Neuronal stem cell (in vitro differentiated cells): ENCODE data around the gene YARS1.
A peak's percentile ranks its signal among the peaks of the same experiment; 100 is the strongest.

Experiments
- DNase-seq: peaks from one replicate; pipeline ENCODE4 v3.0.0-alpha.2; 2013; ENCODE audit warnings: low spot score
- H2AFZ ChIP-seq: one replicate; pipeline ENCODE4 v1.6.1; 2013; ENCODE audit warnings: mild to moderate bottlenecking, low read length, inconsistent platforms
- H2AK5ac ChIP-seq: 2 replicates; pipeline ENCODE4 v1.6.1; 2013; ENCODE audit warnings: low read depth, mild to moderate bottlenecking, inconsistent platforms, low read length, moderate library complexity, mixed read lengths
- H2BK120ac ChIP-seq: 2 replicates; pipeline ENCODE4 v1.6.1; 2013; ENCODE audit warnings: low read depth, mild to moderate bottlenecking, inconsistent platforms, low read length, moderate library complexity, mixed read lengths
- H2BK12ac ChIP-seq: one replicate; pipeline ENCODE4 v1.6.1; 2013; ENCODE audit warnings: low read length, inconsistent platforms
- H2BK15ac ChIP-seq: 2 replicates; pipeline ENCODE4 v1.6.1; 2013; ENCODE audit warnings: mild to moderate bottlenecking, low read length, inconsistent platforms, mixed read lengths
- H2BK5ac ChIP-seq: one replicate; pipeline ENCODE4 v1.6.1; 2013; ENCODE audit warnings: inconsistent platforms, mild to moderate bottlenecking, low read length, moderate library complexity
- H3K14ac ChIP-seq: one replicate; pipeline ENCODE4 v1.6.1; 2013; ENCODE audit warnings: low read length, inconsistent platforms
- H3K18ac ChIP-seq: 2 replicates; pipeline ENCODE4 v1.6.1; 2013; ENCODE audit warnings: low read length, inconsistent platforms
- H3K23ac ChIP-seq: 2 replicates; pipeline ENCODE4 v1.6.1; 2013; ENCODE audit warnings: low read depth, mild to moderate bottlenecking, mixed read lengths, low read length, inconsistent platforms; ENCODE audit not compliant: poor library complexity
- H3K27ac ChIP-seq: replicated peaks from 3 replicates; pipeline ENCODE4 v1.5.1; 2013; ENCODE audit warnings: low read length, inconsistent platforms
- H3K27me3 ChIP-seq, 3 experiments: 2 replicates each; pipeline ENCODE4 v1.6.1; 2013; ENCODE audit warnings: low read length in 3 of 3, mild to moderate bottlenecking in 2 of 3, inconsistent platforms in 1 of 3, low read depth in 1 of 3, mixed read lengths in 1 of 3, moderate library complexity in 1 of 3; ENCODE audit not compliant: control insufficient read depth in 3 of 3, insufficient read depth in 3 of 3
- H3K36me3 ChIP-seq, 2 donors: replicated peaks in 1 of 2; 2 replicates each; pipeline ENCODE4 v1.6.1; 2013; ENCODE audit warnings: low read length in 2 of 2; ENCODE audit not compliant: control insufficient read depth in 2 of 2, insufficient read depth in 2 of 2
- H3K4ac ChIP-seq: 2 replicates; pipeline ENCODE4 v1.6.1; 2013; ENCODE audit warnings: inconsistent platforms, mild to moderate bottlenecking, low read length, moderate library complexity
- H3K4me1 ChIP-seq, 2 donors: 1 replicate in 1 of 2; 2 replicates in 1 of 2; pipeline ENCODE4 v1.6.1; 2013; ENCODE audit warnings: low read length in 2 of 2, low read depth in 1 of 2; ENCODE audit not compliant: control insufficient read depth in 2 of 2, insufficient read depth in 1 of 2
- H3K4me2 ChIP-seq: one replicate; pipeline ENCODE4 v1.6.1; 2013; ENCODE audit warnings: mild to moderate bottlenecking, low read length, inconsistent platforms; ENCODE audit not compliant: insufficient read depth, poor library complexity, severe bottlenecking
- H3K4me3 ChIP-seq, 2 donors: 2 replicates each; pipeline ENCODE4 v1.5.1; 2013; ENCODE audit warnings: low read length in 2 of 2, mild to moderate bottlenecking in 2 of 2, inconsistent platforms in 1 of 2, moderate library complexity in 1 of 2
- H3K79me1 ChIP-seq: one replicate; pipeline ENCODE4 v1.6.1; 2013; ENCODE audit warnings: low read depth, mild to moderate bottlenecking, inconsistent platforms, low read length, moderate library complexity
- H3K9ac ChIP-seq: one replicate; pipeline ENCODE4 v1.6.1; 2013; ENCODE audit warnings: mild to moderate bottlenecking, low read depth, low read length, inconsistent platforms; ENCODE audit not compliant: poor library complexity
- H3K9me3 ChIP-seq, 2 donors: replicated peaks in 1 of 2; 2 replicates each; pipeline versions ENCODE3 to v1.6.1; 2013; ENCODE audit warnings: low read length in 2 of 2, mild to moderate bottlenecking in 2 of 2, inconsistent platforms in 1 of 2, low read depth in 1 of 2, mixed read lengths in 1 of 2, moderate library complexity in 1 of 2; ENCODE audit not compliant: control insufficient read depth in 2 of 2, insufficient read depth in 1 of 2
- H4K8ac ChIP-seq: one replicate; pipeline ENCODE4 v1.6.1; 2013; ENCODE audit warnings: low read depth, mild to moderate bottlenecking, inconsistent platforms, low read length, moderate library complexity
- H4K91ac ChIP-seq: one replicate; pipeline ENCODE4 v1.6.1; 2013; ENCODE audit warnings: low read length, low read depth, mild to moderate bottlenecking, inconsistent platforms; ENCODE audit not compliant: poor library complexity
- WGBS, 2 donors: extraction: QIAGEN DNeasy Blood & Tissue Kit; methylation state at CpG; one replicate each; pipeline ENCODE4 v1.1.7; 2013; ENCODE audit warnings: missing lambda C conversion rate in 2 of 2, mixed read lengths in 1 of 2; ENCODE audit not compliant: insufficient read length in 2 of 2, insufficient replicate concordance in 1 of 2; ENCODE audit errors: extremely low coverage in 2 of 2; 5-methylcytosine and 5-hydroxymethylcytosine counted together

The YARS1 gene

DNA sequence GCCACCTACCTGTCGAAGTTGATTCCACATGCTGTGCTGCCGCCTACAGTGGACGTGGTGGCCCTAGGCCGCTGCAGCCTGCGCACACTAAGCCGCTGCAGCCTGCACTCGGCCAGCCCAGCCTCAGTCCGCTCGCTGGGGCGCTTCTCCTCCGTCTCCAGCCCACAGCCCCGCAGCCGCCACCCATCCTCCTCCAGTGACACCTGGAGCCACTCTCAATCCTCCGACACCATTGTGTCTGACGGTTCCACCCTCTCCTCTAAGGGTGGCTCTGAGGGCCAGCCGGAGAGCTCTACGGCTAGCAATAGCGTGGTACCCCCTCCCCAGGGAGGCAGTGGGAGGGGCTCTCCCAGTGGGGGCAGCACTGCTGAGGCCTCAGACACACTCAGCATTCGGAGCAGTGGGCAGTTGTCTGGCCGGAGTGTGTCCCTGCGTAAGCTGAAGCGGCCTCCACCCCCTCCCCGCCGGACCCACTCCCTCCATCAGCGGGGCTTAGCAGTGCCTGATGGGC, 46.9 kb downstream of the YARS1 start:
- Histone ChIP-seq H3K4me1 (peaks cover 14 to 25% of the 10 kb centered on the region in 2 donors), H2AFZ (no peak overlapping the region), H3K4me3 (no peak overlapping the region), H3K9me3 (peaks cover 0 to 1% of the 10 kb centered on the region in 2 donors), H2BK12ac (no peak overlapping the region), H3K23ac (peak overlapping the region; percentile 34), H2BK15ac (no peak overlapping the region), H3K4ac (no peak overlapping the region), H3K36me3 (peaks cover 29 to 58% of the 10 kb centered on the region in 2 donors), H4K91ac (no peak overlapping the region), H3K79me1 (peaks cover 4% of the 10 kb centered on the region), H3K9ac (peak overlapping the region; percentile 36), H4K8ac (no peak overlapping the region), H3K27me3 (peaks cover 0 to 3% (median 0%) of the 10 kb centered on the region in 3 experiments), H3K27ac (no peak overlapping the region), H3K18ac (peak overlapping the region; percentile 30), H2AK5ac (no peak overlapping the region), H2BK120ac (no peak overlapping the region), H3K4me2 (no peak overlapping the region), H3K14ac (no peak overlapping the region), H2BK5ac (no peak overlapping the region)
- WGBS, 2 donors, result no CpG with 5 or more reads among the region's 25 CpGs
- DNase-seq, result no peak

DNA sequence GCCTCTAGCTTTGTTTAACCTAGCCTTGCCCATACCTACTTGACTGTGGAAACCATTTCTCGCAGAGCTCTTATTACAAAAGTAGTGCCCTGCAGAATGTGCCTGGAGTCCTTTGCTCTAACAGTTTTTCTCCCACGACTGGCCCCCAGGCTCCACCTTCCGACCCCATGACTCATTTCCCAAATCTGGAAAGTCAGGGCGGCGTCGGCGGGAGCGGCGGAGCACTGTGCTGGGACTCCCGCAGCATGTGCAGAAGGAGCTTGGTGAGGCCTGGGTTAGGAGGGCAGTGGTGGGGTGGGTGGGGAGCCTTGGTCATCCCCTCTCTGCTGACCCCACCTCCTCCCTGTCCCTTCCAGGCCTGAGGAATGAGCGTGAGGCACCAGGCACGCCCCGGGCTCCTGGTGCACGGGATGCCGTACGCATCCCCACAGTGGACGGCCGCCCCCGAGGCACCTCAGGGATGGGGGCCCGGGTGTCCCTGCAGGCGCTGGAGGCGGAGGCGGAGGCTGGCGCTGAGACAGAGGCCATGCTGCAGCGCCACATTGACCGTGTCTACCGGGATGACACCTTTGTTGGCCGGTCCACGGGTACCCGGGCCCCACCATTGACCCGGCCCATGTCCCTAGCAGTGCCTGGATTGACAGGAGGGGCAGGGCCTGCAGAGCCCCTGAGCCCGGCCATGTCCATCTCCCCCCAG, 47.5 kb downstream of the YARS1 start:
- no peak overlapping the region for H4K8ac ChIP-seq
- peaks cover 0 to 1% of the 10 kb centered on the region in 2 donors for H3K9me3 ChIP-seq
- no peak overlapping the region for H2AFZ ChIP-seq
- no peak overlapping the region for H3K4ac ChIP-seq
- H3K14ac ChIP-seq, result no peak overlapping the region
- H2AK5ac ChIP-seq, result no peak overlapping the region
- H3K4me3 ChIP-seq, result no peak overlapping the region
- H4K91ac ChIP-seq, result no peak overlapping the region
- no peak overlapping the region for H2BK15ac ChIP-seq
- H2BK120ac ChIP-seq, result no peak overlapping the region
- no peak overlapping the region for H2BK12ac ChIP-seq
- peaks cover 24 to 54% of the 10 kb centered on the region in 2 donors for H3K36me3 ChIP-seq
- no peak overlapping the region for H3K4me2 ChIP-seq
- H3K4me1 ChIP-seq, result peaks cover 14 to 28% of the 10 kb centered on the region in 2 donors
- H3K27ac ChIP-seq, result no peak overlapping the region
- H3K27me3 ChIP-seq, result peaks cover 0 to 3% (median 0%) of the 10 kb centered on the region in 3 experiments
- peak overlapping the region; percentile 36 for H3K9ac ChIP-seq
- no peak for DNase-seq
- H3K23ac ChIP-seq, result no peak overlapping the region
- H3K18ac ChIP-seq, result peak overlapping the region; percentile 30
- H3K79me1 ChIP-seq, result peaks cover 4% of the 10 kb centered on the region
- H2BK5ac ChIP-seq, result no peak overlapping the region
- WGBS, 2 donors, result no CpG with 5 or more reads among the region's 32 CpGs

DNA sequence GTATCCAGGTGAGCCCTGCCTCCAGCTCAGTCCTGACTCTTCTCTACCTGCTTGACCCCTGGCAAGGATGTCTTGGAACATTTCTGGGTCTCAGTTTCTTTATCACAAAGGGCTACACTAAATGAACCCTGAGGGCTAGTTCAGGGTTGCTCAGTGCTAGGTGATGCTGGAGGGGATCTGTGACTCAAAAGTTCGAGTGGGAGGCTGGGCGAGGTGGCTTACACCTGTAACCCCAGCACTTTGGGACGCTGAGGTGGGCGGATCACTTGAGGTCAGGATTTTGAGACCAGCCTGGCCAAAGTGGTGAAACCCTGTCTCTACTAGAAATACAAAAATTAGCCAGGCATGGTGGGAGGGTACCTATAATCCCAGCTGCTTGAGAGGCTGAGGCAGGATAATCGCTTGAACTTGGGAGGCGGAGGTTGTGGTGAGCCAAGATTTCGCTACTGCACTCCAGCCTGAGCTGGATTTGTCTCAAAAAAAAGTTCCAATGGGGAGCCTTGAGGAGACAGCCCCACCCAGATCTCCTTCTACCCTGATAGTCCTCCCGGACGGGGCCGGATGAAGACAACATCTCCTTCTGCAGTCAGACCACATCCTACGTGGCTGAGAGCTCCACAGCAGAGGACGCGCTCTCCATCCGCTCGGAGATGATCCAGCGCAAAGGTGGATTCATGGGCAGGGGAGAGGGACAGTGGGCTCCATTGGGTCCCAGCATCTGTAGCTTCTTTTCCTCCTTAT, 48.9 kb downstream of the YARS1 start:
- Histone ChIP-seq H3K79me1 (peaks cover 4% of the 10 kb centered on the region), H3K23ac (no peak overlapping the region), H2AFZ (no peak overlapping the region), H2BK5ac (no peak overlapping the region), H3K14ac (no peak overlapping the region), H3K4me1 (peaks cover 14 to 24% of the 10 kb centered on the region in 2 donors), H3K18ac (no peak overlapping the region), H3K9me3 (no peaks in the 10 kb centered on the region), H4K91ac (no peak overlapping the region), H2AK5ac (no peak overlapping the region), H3K27me3 (peaks cover 0 to 3% (median 0%) of the 10 kb centered on the region in 3 experiments), H4K8ac (no peak overlapping the region), H3K4me3 (no peak overlapping the region), H2BK15ac (no peak overlapping the region), H3K9ac (no peak overlapping the region), H2BK12ac (no peak overlapping the region), H3K36me3 (peaks cover 15 to 47% of the 10 kb centered on the region in 2 donors), H3K4me2 (no peak overlapping the region), H3K27ac (no peak overlapping the region), H3K4ac (no peak overlapping the region), H2BK120ac (no peak overlapping the region)
- no CpG with 5 or more reads among the region's 16 CpGs for whole genome bisulfite sequencing, 2 donors
- no peak for DNase-seq

DNA sequence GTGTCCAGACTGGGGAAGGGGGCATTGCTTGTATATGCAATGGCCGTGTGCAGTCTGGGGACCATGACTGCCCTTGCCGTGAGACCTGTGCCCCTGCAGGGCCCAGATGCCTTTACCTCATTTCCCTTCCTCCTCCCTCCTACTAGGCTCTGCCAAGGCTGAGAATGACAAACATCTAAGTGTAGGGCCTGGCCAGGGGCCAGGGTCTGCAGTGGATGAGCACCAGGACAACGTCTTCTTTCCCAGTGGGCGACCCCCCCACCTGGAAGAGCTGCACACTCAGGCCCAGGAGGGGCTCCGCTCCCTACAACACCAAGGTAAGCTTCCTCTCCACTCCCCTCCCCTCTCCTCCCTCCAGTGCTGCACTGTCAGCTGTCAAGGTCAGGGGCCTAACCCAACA, 49.5 kb downstream of the YARS1 start:
- H4K91ac ChIP-seq, result no peak overlapping the region
- WGBS, 2 donors, result no CpG with 5 or more reads among the region's 5 CpGs
- H3K23ac ChIP-seq, result no peak overlapping the region
- no peak overlapping the region for H3K18ac ChIP-seq
- H2BK120ac ChIP-seq, result no peak overlapping the region
- H3K36me3 ChIP-seq, result peaks cover 13 to 41% of the 10 kb centered on the region in 2 donors
- H2BK12ac ChIP-seq, result no peak overlapping the region
- peaks cover 14 to 24% of the 10 kb centered on the region in 2 donors for H3K4me1 ChIP-seq
- H3K79me1 ChIP-seq, result peaks cover 4% of the 10 kb centered on the region
- H3K4ac ChIP-seq, result no peak overlapping the region
- no peak overlapping the region for H2AK5ac ChIP-seq
- no peak overlapping the region for H3K27ac ChIP-seq
- no peak overlapping the region for H3K4me2 ChIP-seq
- H3K14ac ChIP-seq, result peak overlapping the region; percentile 47
- no peak overlapping the region for H3K9ac ChIP-seq
- no peak for DNase-seq
- peaks cover 0 to 3% (median 0%) of the 10 kb centered on the region in 3 experiments for H3K27me3 ChIP-seq
- no peak overlapping the region for H2BK5ac ChIP-seq
- no peak overlapping the region for H3K4me3 ChIP-seq
- no peak overlapping the region for H2AFZ ChIP-seq
- H2BK15ac ChIP-seq, result no peak overlapping the region
- H3K9me3 ChIP-seq, result no peaks in the 10 kb centered on the region
- H4K8ac ChIP-seq, result no peak overlapping the region
